Peyer's patch (tissue), 4 donors: ENCODE data around the gene NLRP6. TPM values are rescaled to one million over a fixed set of nuclear protein-coding genes. Genes with fewer than 3 reads are reported as not detected.

Source experiments
- DNase-seq, 3 donors: peaks; one replicate each; pipeline ENCODE4 v3.0.0-alpha.2; 2017 to 2019
- H3K27ac ChIP-seq, 4 donors: fragments of 200-600 bp; sonication (generic); one replicate each; pipeline ENCODE4 v1.5.1; 2016 to 2019
- H3K27me3 ChIP-seq, 2 donors: fragments of 200-600 bp; sonication (generic); one replicate each; pipeline ENCODE4 v1.5.1; 2019
- H3K36me3 ChIP-seq, 3 donors: fragments of 200-600 bp; sonication (generic); one replicate each; pipeline ENCODE4 v1.5.1; 2016 to 2019
- H3K4me1 ChIP-seq, 4 donors: fragments of 200-600 bp; sonication (generic); one replicate each; pipeline ENCODE4 v1.5.1; 2016 to 2019
- H3K4me3 ChIP-seq, 4 donors: fragments of 200-600 bp; sonication (generic); 1 replicate in 3 of 4; 2 replicates in 1 of 4; pipeline ENCODE4 v1.5.1; 2016 to 2019; ENCODE audit warnings: mild to moderate bottlenecking in 1 of 4
- H3K9me3 ChIP-seq, 4 donors: fragments of 200-600 bp; sonication (generic); one replicate each; pipeline ENCODE4 v1.5.1; 2016 to 2019; ENCODE audit warnings: mild to moderate bottlenecking in 1 of 4
- CTCF ChIP-seq, 6 experiments: fragments of 450-650 bp in 4 of 6; fragments of 200-600 bp in 2 of 6; sonication (generic) in 1 of 6; IDR thresholded peaks; one replicate each; pipeline ENCODE4 v1.5.1; 2017 to 2019; ENCODE audit warnings: antibody characterized with exemption in 6 of 6, mild to moderate bottlenecking in 3 of 6, moderate library complexity in 1 of 6
- POLR2A ChIP-seq, 2 donors: fragments of 450-650 bp; IDR thresholded peaks; one replicate each; pipeline ENCODE4 v1.5.1; 2017; ENCODE audit warnings: antibody characterized with exemption in 2 of 2, mild to moderate bottlenecking in 2 of 2, moderate library complexity in 2 of 2
- total RNA-seq, 4 donors: library from RNA; depleted of rRNA; stranded (reverse); fragments of >200 nt; gene quantifications; one replicate each; pipeline ENCODE4 v1.1.0, GENCODE V29; 2016

NLRP6 gene
- total RNA-seq, 4 donors from 2014 or later: 109 to 687 (median 492) TPM

GRCh38 chr11:256952-257737 is 21.1 kb upstream of the NLRP6 start:
- no peak for TF ChIP-seq CTCF (IDR thresholded peaks at IDR 0.05)
- no peak for TF ChIP-seq POLR2A (IDR thresholded peaks at IDR 0.05)
- no peaks in the 10 kb centered on the region for H3K4me1 ChIP-seq
- DNase-seq: no peak
- H3K27ac ChIP-seq: peak overlapping the region in 1 of 4 donors; percentile 44
- no peaks in the 10 kb centered on the region for H3K9me3 ChIP-seq
- H3K36me3 ChIP-seq: peaks cover 0 to 18% (median 0%) of the 10 kb centered on the region in 3 donors
- no peak overlapping the region for H3K4me3 ChIP-seq
- H3K27me3 ChIP-seq: no peaks in the 10 kb centered on the region

GRCh38 chr11:257766-258493 is 20.3 kb upstream of the NLRP6 start:
- peak in 3 of 6 experiments; percentile 31 to 42 (median 31) for TF ChIP-seq CTCF (IDR thresholded peaks at IDR 0.05)
- no peak for TF ChIP-seq POLR2A (IDR thresholded peaks at IDR 0.05)

GRCh38 chr11:259413-259812 is 18.8 kb upstream of the NLRP6 start:
- Histone ChIP-seq H3K27me3 (no peaks in the 10 kb centered on the region), H3K27ac (no peak overlapping the region), H3K4me1 (no peaks in the 10 kb centered on the region), H3K4me3 (no peak overlapping the region), H3K36me3 (no peaks in the 10 kb centered on the region), H3K9me3 (no peaks in the 10 kb centered on the region)
- TF ChIP-seq POLR2A (IDR thresholded peaks at IDR 0.05) (no peak), CTCF (IDR thresholded peaks at IDR 0.05) (no peak)
- no peak for DNase-seq

More at GRCh38 chr11:257766-258493, 20.3 kb upstream of the NLRP6 start:
- Histone ChIP-seq H3K4me1 (no peaks in the 10 kb centered on the region), H3K36me3 (peaks cover 0 to 10% (median 0%) of the 10 kb centered on the region in 3 donors), H3K27me3 (no peaks in the 10 kb centered on the region), H3K27ac (peak overlapping the region in 1 of 4 donors; percentile 44), H3K4me3 (no peak overlapping the region), H3K9me3 (no peaks in the 10 kb centered on the region)
- DNase-seq: no peak

GRCh38 chr11:261624-262023 is 16.6 kb upstream of the NLRP6 start:
- no peak overlapping the region for H3K4me3 ChIP-seq
- H3K4me1 ChIP-seq: no peaks in the 10 kb centered on the region
- no peak overlapping the region for H3K27ac ChIP-seq
- no peaks in the 10 kb centered on the region for H3K36me3 ChIP-seq
- no peaks in the 10 kb centered on the region for H3K27me3 ChIP-seq
- TF ChIP-seq POLR2A (IDR thresholded peaks at IDR 0.05): no peak
- no peak for TF ChIP-seq CTCF (IDR thresholded peaks at IDR 0.05)
- no peak for DNase-seq
- H3K9me3 ChIP-seq: no peaks in the 10 kb centered on the region

- H3K36me3 ChIP-seq: no peaks in the 10 kb centered on the region
- no peak overlapping the region for H3K4me3 ChIP-seq
- H3K27me3 ChIP-seq: no peaks in the 10 kb centered on the region
- peaks cover 6 to 22% (median 8%) of the 10 kb centered on the region in 4 donors for H3K4me1 ChIP-seq
- TF ChIP-seq CTCF (IDR thresholded peaks at IDR 0.05): no peak
- no peak for TF ChIP-seq POLR2A (IDR thresholded peaks at IDR 0.05)
- H3K9me3 ChIP-seq: no peaks in the 10 kb centered on the region
- peak in 2 of 3 donors; percentile 58 to 69 for DNase-seq
- peak overlapping the region in 1 of 4 donors; percentile 68 for H3K27ac ChIP-seq
Observed at GRCh38 chr11:266676-267439, 11.3 kb upstream of the NLRP6 start.
